Testis (tissue), 3 donors: Measurements from ENCODE around the gene GMPR. TPM values are rescaled to one million over a fixed set of nuclear protein-coding genes. Genes with fewer than 3 reads are reported as not detected.

Source experiments
- DNase-seq: peaks from one replicate; pipeline ENCODE4 v3.0.0-alpha.2; 2019
- H3K27ac ChIP-seq, 2 donors: fragments of 200-600 bp; sonication (generic); one replicate each; pipeline ENCODE4 v1.5.1; 2019
- H3K27me3 ChIP-seq: fragments of 200-600 bp; sonication (generic); one replicate; pipeline ENCODE4 v1.5.1; 2019
- H3K36me3 ChIP-seq: fragments of 200-600 bp; sonication (generic); one replicate; pipeline ENCODE4 v1.5.1; 2017; ENCODE audit warnings: low read depth; ENCODE audit errors: missing control alignments
- H3K4me1 ChIP-seq: fragments of 200-600 bp; sonication (generic); one replicate; pipeline ENCODE4 v1.5.1; 2019
- H3K4me3 ChIP-seq, 2 donors: fragments of 200-600 bp; sonication (generic); one replicate each; pipeline ENCODE4 v1.5.1; 2017 to 2019
- H3K9me3 ChIP-seq: fragments of 200-600 bp; sonication (generic); one replicate; pipeline ENCODE4 v1.5.1; 2017
- CTCF ChIP-seq, 3 experiments: fragments of 450-650 bp in 2 of 3; fragments of 200-600 bp in 1 of 3; sonication (generic) in 1 of 3; IDR thresholded peaks; one replicate each; pipeline ENCODE4 v1.5.1; 2016 to 2019; ENCODE audit warnings: antibody characterized with exemption in 3 of 3, mild to moderate bottlenecking in 2 of 3, moderate library complexity in 1 of 3
- POLR2A ChIP-seq: fragments of 450-650 bp; IDR thresholded peaks from one replicate; pipeline ENCODE4 v1.6.1; 2017; ENCODE audit warnings: antibody characterized with exemption, mild to moderate bottlenecking, moderate library complexity
- WGBS, 2 donors: methylation state at CpG; one replicate each; pipeline ENCODE4 v1.1.5; 2018; 5-methylcytosine and 5-hydroxymethylcytosine counted together
- intact Hi-C: fragments of 100-400 bp; cut with DNase I; formaldehyde crosslinking; loops from one replicate; pipeline ENCODE4 v1.15.1; 2023; ENCODE audit warnings: low total_unique reads
- polyA plus RNA-seq: library from polyadenylated mRNA; stranded (reverse); fragments of 350-450 nt; fragmentation: Illumina TruSeq; extraction: RNeasy Lipid Tissue Mini Kit (QIAGEN cat#74804); gene quantifications from one replicate; pipeline ENCODE4 v1.2.3, GENCODE V29; 2014; ENCODE audit warnings: low read depth, low replicate concordance; ENCODE audit not compliant: insufficient read depth
- total RNA-seq, 2 donors: library from RNA; depleted of rRNA; stranded (reverse); fragments of >200 nt; gene quantifications; one replicate each; pipeline ENCODE4 v1.2.3, GENCODE V29; 2016

GMPR gene
- total and polyA plus RNA-seq, 3 donors from 2014 or later = 121 to 215 (median 164) TPM

GRCh38 chr6:16333580-16333979 lies 95.2 kb downstream of the GMPR start:
- Histone ChIP-seq H3K4me3 (no peak overlapping the region), H3K27me3 (no peaks in the 10 kb centered on the region), H3K36me3 (no peaks in the 10 kb centered on the region), H3K4me1 (peaks cover 35% of the 10 kb centered on the region), H3K27ac (no peak overlapping the region), H3K9me3 (no peaks in the 10 kb centered on the region)
- TF ChIP-seq CTCF (IDR thresholded peaks at IDR 0.05) (no peak), POLR2A (no peak)
- WGBS, 2 donors = 79 to 85% methylated on average over 3 of the region's 3 CpGs
- DNase-seq = no peak
- intact Hi-C loops = loop anchor here (10.0 kb wide), 1 partner anchor 71 kb away; no protein-coding TSS in a partner anchor

GRCh38 chr6:16334671-16335070 lies 96.3 kb downstream of the GMPR start:
- WGBS, 2 donors = 69 to 80% methylated on average over 3 of the region's 3 CpGs
- no peaks in the 10 kb centered on the region for H3K9me3 ChIP-seq
- no peak overlapping the region for H3K4me3 ChIP-seq
- intact Hi-C loops = loop anchor here (5.0 to 10.0 kb wide), 2 partner anchors 70 to 428 kb away; partner anchors contain the start of gene ATXN1
- no peak overlapping the region for H3K27ac ChIP-seq
- no peak for TF ChIP-seq CTCF (IDR thresholded peaks at IDR 0.05)
- no peak for TF ChIP-seq POLR2A
- no peak for DNase-seq
- H3K27me3 ChIP-seq = no peaks in the 10 kb centered on the region
- H3K36me3 ChIP-seq = no peaks in the 10 kb centered on the region
- H3K4me1 ChIP-seq = peaks cover 34% of the 10 kb centered on the region

- H3K4me3 ChIP-seq = no peak overlapping the region
- DNase-seq = no peak
- no peak overlapping the region for H3K27ac ChIP-seq
- H3K4me1 ChIP-seq = peaks cover 33% of the 10 kb centered on the region
- TF ChIP-seq POLR2A (no peak), CTCF (IDR thresholded peaks at IDR 0.05) (no peak)
- intact Hi-C loops = loop anchor here (5.0 to 10.0 kb wide), 2 partner anchors 70 to 427 kb away; partner anchors contain the start of gene ATXN1
- H3K36me3 ChIP-seq = no peaks in the 10 kb centered on the region
- H3K9me3 ChIP-seq = no peaks in the 10 kb centered on the region
- WGBS, 2 donors = 91 to 98% methylated on average over 10 of the region's 10 CpGs
- H3K27me3 ChIP-seq = no peaks in the 10 kb centered on the region
These were observed 96.8 kb downstream of the GMPR start for GRCh38 chr6:16335176-16335575.

- H3K4me3 ChIP-seq = no peak overlapping the region
- H3K27ac ChIP-seq = no peak overlapping the region
- DNase-seq = no peak
- no peaks in the 10 kb centered on the region for H3K9me3 ChIP-seq
- H3K27me3 ChIP-seq = no peaks in the 10 kb centered on the region
- intact Hi-C loops = loop anchor here (5.0 to 10.0 kb wide), 2 partner anchors 69 to 426 kb away; partner anchors contain the start of gene ATXN1
- H3K36me3 ChIP-seq = no peaks in the 10 kb centered on the region
- H3K4me1 ChIP-seq = peaks cover 30% of the 10 kb centered on the region
- no peak for TF ChIP-seq POLR2A
- no peak for TF ChIP-seq CTCF (IDR thresholded peaks at IDR 0.05)
- WGBS, 2 donors = 73 to 78% methylated on average over 6 of the region's 6 CpGs
These were observed 97.8 kb downstream of the GMPR start for GRCh38 chr6:16336056-16336818.
